Astrocyte of the spinal cord (primary cell): ENCODE measurements around the gene FBXL5.

Experiments
- DNase-seq: peaks from one replicate; pipeline ENCODE4 v3.0.0; 2011; ENCODE audit warnings: low read depth, low spot score
- H3K4me3 ChIP-seq: 2 replicates; pipeline ENCODE4 v1.5.1; 2011; ENCODE audit warnings: low read depth, mild to moderate bottlenecking, low read length, moderate library complexity
- CTCF ChIP-seq: IDR thresholded peaks from 2 replicates; pipeline ENCODE4 v1.5.1; 2012; ENCODE audit warnings: low read depth, mild to moderate bottlenecking, low read length, inconsistent platforms
- in situ Hi-C: cut with HindIII; loops from 2 replicates; pipeline ENCODE4 v1.10.0; 2017; ENCODE audit warnings: low sequenced_read_pairs

Gene FBXL5

GRCh38 chr4:15672101-15672500 lies 16.9 kb upstream of the FBXL5 start:
- no peak overlapping the region for H3K4me3 ChIP-seq
- in situ Hi-C loops, result no loop called here
- DNase-seq, result no peak
- TF ChIP-seq CTCF, result no peak

GRCh38 chr4:15670576-15670975 lies 15.4 kb upstream of the FBXL5 start:
- no peak for DNase-seq
- in situ Hi-C loops, result no loop called here
- TF ChIP-seq CTCF, result no peak

GRCh38 chr4:15668566-15669435 lies 13.6 kb upstream of the FBXL5 start:
- TF ChIP-seq CTCF, result no peak
- no peak overlapping the region for H3K4me3 ChIP-seq
- no peak for DNase-seq
- in situ Hi-C loops, result no loop called here

More at GRCh38 chr4:15670576-15670975, 15.4 kb upstream of the FBXL5 start:
- H3K4me3 ChIP-seq, result no peak overlapping the region

- TF ChIP-seq CTCF, result no peak
- in situ Hi-C loops, result no loop called here
- no peak overlapping the region for H3K4me3 ChIP-seq
- no peak for DNase-seq
These were observed 11.8 kb upstream of the FBXL5 start for GRCh38 chr4:15667006-15667405.

GRCh38 chr4:15665753-15666365 lies 10.7 kb upstream of the FBXL5 start:
- in situ Hi-C loops, result no loop called here
- TF ChIP-seq CTCF, result no peak
- no peak for DNase-seq
- H3K4me3 ChIP-seq, result no peak overlapping the region

- no peak for TF ChIP-seq CTCF
- H3K4me3 ChIP-seq, result no peak overlapping the region
- in situ Hi-C loops, result no loop called here
- no peak for DNase-seq
These were observed 4.8 kb upstream of the FBXL5 start for GRCh38 chr4:15659768-15660570.
